Suppressor macrophage treated with lipopolysaccharide for 1 hour (primary cell): ENCODE results near the gene DOCK8.

ENCODE experiments used
- DNase-seq, 3 donors: peaks; one replicate each; pipeline ENCODE4 v3.0.0-alpha.2; 2020 to 2022

The DOCK8 gene

GRCh38 chr9:316382-316965 is 101.8 kb downstream of the DOCK8 start:
- DNase-seq, result peak in 1 of 3 donors; percentile 31

GRCh38 chr9:318646-319045 is 104.0 kb downstream of the DOCK8 start:
- DNase-seq, result no peak

- no peak for DNase-seq
Observed at GRCh38 chr9:324971-325370, 110.3 kb downstream of the DOCK8 start.

- no peak for DNase-seq
Observed at GRCh38 chr9:326667-327066, 112.0 kb downstream of the DOCK8 start.

GRCh38 chr9:328453-328852 is 113.8 kb downstream of the DOCK8 start:
- DNase-seq, result no peak

GRCh38 chr9:331197-331596 is 116.5 kb downstream of the DOCK8 start:
- no peak for DNase-seq

- no peak for DNase-seq
Observed at GRCh38 chr9:335373-335772, 120.7 kb downstream of the DOCK8 start.

- DNase-seq, result no peak
Observed at GRCh38 chr9:336039-336438, 121.4 kb downstream of the DOCK8 start.

- no peak for DNase-seq
Observed at GRCh38 chr9:338602-339001, 123.9 kb downstream of the DOCK8 start.

GRCh38 chr9:341634-342421 is 127.2 kb downstream of the DOCK8 start:
- DNase-seq, result no peak

GRCh38 chr9:343773-344172 is 129.1 kb downstream of the DOCK8 start:
- no peak for DNase-seq

- DNase-seq, result no peak
Observed at GRCh38 chr9:346111-346571, 131.5 kb downstream of the DOCK8 start.

- DNase-seq, result no peak
Observed at GRCh38 chr9:347667-348292, 133.1 kb downstream of the DOCK8 start.

- no peak for DNase-seq
Observed at GRCh38 chr9:350384-350783, 135.7 kb downstream of the DOCK8 start.

- peak in 2 of 3 donors; percentile 10 to 14 for DNase-seq
Observed at GRCh38 chr9:351916-352315, 137.3 kb downstream of the DOCK8 start.

GRCh38 chr9:353077-353476 is 138.4 kb downstream of the DOCK8 start:
- no peak for DNase-seq

- DNase-seq, result no peak
Observed at GRCh38 chr9:354453-354852, 139.8 kb downstream of the DOCK8 start.

- DNase-seq, result no peak
Observed at GRCh38 chr9:357560-357959, 142.9 kb downstream of the DOCK8 start.

- DNase-seq, result no peak
Observed at GRCh38 chr9:362561-363273, 148.1 kb downstream of the DOCK8 start.

GRCh38 chr9:363274-363612 is 148.6 kb downstream of the DOCK8 start:
- no peak for DNase-seq

GRCh38 chr9:365436-365835 is 150.8 kb downstream of the DOCK8 start:
- DNase-seq, result no peak

- DNase-seq, result no peak
Observed at GRCh38 chr9:366620-367019, 152.0 kb downstream of the DOCK8 start.

GRCh38 chr9:370086-370485 is 155.4 kb downstream of the DOCK8 start:
- DNase-seq, result peak; percentile 13 to 29 (median 25)

- DNase-seq, result no peak
Observed at GRCh38 chr9:371349-371748, 156.7 kb downstream of the DOCK8 start.
